22Rv1 (cell line): ENCODE results near the gene MAPK13.
"Not testable (repeated sequence)": the region's sequence is repeated elsewhere in the genome, so short reads cannot be mapped to it uniquely, and the experiment has no call there.

Experiments
- CTCF ChIP-seq: fragments of 450-650 bp; IDR thresholded peaks from 2 replicates; pipeline ENCODE4 v1.5.1; 2017; ENCODE audit warnings: mild to moderate bottlenecking
- ZFX ChIP-seq: fragments of 450-650 bp; IDR thresholded peaks from 2 replicates; pipeline ENCODE4 v1.6.1; 2017; ENCODE audit warnings: antibody characterized with exemption, borderline replicate concordance

- not testable (repeated sequence) for TF ChIP-seq CTCF, ZFX
Observed at GRCh38 chr6:36124346-36124745, 6.0 kb upstream of the MAPK13 start.
